Measurements from ENCODE around the gene STIMATE. TPM values are rescaled to one million over a fixed set of nuclear protein-coding genes. Genes with fewer than 3 reads are reported as not detected.
A peak's percentile ranks its signal among the peaks of the same experiment; 100 is the strongest.

STIMATE gene
- total and polyA plus RNA-seq, 2 donors from 2014 or later, result 21.4 to 23.3 TPM

DNA sequence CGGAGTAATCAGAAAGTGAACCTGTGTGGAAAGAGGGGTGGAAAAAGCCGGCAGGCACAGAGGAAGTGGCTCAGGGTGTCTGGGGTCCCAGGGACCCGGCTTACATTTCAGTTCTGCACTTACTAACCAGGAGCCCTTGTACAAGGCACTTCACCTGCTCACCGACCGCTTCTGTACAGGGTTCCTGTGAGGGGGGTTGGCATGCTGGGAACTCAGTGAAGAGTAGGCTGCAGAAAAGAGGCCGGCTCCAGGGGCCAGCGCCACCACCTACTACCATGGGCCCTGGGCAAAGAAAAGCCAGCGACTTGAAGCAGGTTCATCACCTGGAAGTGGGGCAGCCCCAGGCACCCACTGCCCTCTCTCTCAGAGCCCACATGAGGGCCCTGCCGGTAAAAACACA, 6.2 kb downstream of the STIMATE start:
- FAIRE-seq, result no peak
- intact Hi-C loops (cut with DNase I), result no loop called here
- peak in 2 of 5 donors; percentile 33 to 36 for DNase-seq
- Histone ChIP-seq H3K4me3 (ENCODE audit: low read length in 3 of 3) (no peak overlapping the region), H3K27me3 (ENCODE audit: control insufficient read depth, insufficient read depth, low read length) (no peaks in the 10 kb centered on the region), H3K36me3 (ENCODE audit: control insufficient read depth in 2 of 3, insufficient read depth in 3 of 3, low read length in 3 of 3) (no peaks in the 10 kb centered on the region), H3K4me1 (ENCODE audit: control insufficient read depth in 2 of 3, insufficient read depth in 2 of 3, low read depth in 1 of 3, low read length in 3 of 3) (peaks cover 0 to 39% (median 16%) of the 10 kb centered on the region in 3 donors), H3K9ac (ENCODE audit: low read length in 3 of 3) (no peak overlapping the region), H3K27ac (ENCODE audit: low read depth in 2 of 2, low read length in 2 of 2) (peak overlapping the region; percentile 63 to 76), H3K9me3 (ENCODE audit: control insufficient read depth in 2 of 3, insufficient read depth in 1 of 3, low read length in 3 of 3) (no peaks in the 10 kb centered on the region)
- TF ChIP-seq, protein P1, sequence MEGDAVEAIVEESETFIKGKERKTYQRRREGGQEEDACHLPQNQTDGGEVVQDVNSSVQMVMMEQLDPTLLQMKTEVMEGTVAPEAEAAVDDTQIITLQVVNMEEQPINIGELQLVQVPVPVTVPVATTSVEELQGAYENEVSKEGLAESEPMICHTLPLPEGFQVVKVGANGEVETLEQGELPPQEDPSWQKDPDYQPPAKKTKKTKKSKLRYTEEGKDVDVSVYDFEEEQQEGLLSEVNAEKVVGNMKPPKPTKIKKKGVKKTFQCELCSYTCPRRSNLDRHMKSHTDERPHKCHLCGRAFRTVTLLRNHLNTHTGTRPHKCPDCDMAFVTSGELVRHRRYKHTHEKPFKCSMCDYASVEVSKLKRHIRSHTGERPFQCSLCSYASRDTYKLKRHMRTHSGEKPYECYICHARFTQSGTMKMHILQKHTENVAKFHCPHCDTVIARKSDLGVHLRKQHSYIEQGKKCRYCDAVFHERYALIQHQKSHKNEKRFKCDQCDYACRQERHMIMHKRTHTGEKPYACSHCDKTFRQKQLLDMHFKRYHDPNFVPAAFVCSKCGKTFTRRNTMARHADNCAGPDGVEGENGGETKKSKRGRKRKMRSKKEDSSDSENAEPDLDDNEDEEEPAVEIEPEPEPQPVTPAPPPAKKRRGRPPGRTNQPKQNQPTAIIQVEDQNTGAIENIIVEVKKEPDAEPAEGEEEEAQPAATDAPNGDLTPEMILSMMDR (IDR thresholded peaks at IDR 0.05; ENCODE audit: borderline replicate concordance, extremely low read depth, insufficient read depth), result no peak

DNA sequence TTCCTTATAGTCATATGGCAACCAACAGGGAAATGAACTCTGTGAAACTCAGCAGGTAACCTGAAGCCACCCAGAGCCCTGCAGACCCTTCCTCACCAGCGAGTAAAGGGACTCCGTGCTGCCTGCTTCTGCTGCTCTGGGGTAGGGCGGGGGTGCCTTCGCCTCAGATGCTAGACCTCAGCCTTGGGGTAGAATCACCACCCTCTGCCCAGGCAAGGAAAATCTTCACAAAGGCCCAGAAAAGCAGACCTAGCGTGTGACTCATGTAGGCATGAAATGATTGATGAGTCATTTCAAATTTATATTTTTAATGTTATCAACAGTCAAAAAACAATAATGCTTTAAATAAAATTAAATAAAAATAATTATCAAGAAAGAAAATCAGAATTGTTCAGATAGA, 6.6 kb downstream of the STIMATE start:
- no peak for FAIRE-seq
- H3K27ac ChIP-seq (ENCODE audit: low read depth in 2 of 2, low read length in 2 of 2), result peak overlapping the region in 1 of 2 donors; percentile 76
- H3K36me3 ChIP-seq (ENCODE audit: control insufficient read depth in 2 of 3, insufficient read depth in 3 of 3, low read length in 3 of 3), result no peaks in the 10 kb centered on the region
- no peak for DNase-seq
- intact Hi-C loops (cut with DNase I), result no loop called here
- H3K27me3 ChIP-seq (ENCODE audit: control insufficient read depth, insufficient read depth, low read length), result no peaks in the 10 kb centered on the region
- H3K4me1 ChIP-seq (ENCODE audit: control insufficient read depth in 2 of 3, insufficient read depth in 2 of 3, low read depth in 1 of 3, low read length in 3 of 3), result peaks cover 0 to 35% (median 16%) of the 10 kb centered on the region in 3 donors
- H3K9ac ChIP-seq (ENCODE audit: low read length in 3 of 3), result no peak overlapping the region
- no peak overlapping the region for H3K4me3 ChIP-seq (ENCODE audit: low read length in 3 of 3)
- H3K9me3 ChIP-seq (ENCODE audit: control insufficient read depth in 2 of 3, insufficient read depth in 1 of 3, low read length in 3 of 3), result no peaks in the 10 kb centered on the region
- TF ChIP-seq, protein P1 (IDR thresholded peaks at IDR 0.05; ENCODE audit: borderline replicate concordance, extremely low read depth, insufficient read depth), result no peak

DNA sequence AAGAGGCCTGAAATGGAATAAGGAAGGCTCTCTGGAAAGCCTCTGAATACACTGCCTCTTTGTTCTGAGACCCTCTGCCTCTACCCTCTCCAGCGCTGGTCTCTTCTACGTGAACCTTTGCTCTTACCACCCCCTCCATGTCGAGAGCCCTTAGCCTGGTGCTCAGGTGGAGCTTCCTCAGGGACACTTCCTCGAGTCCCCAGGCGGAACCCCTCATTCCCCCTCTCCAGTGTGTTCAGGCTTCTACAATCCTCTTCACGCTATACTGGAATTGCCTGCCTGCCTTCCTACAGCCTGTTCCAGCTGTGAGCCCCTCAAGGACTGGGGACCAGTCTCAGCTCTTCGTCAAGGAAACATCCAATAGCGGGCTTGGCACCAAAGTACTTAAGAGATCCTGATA, 7.4 kb downstream of the STIMATE start:
- DNase-seq (no peak), FAIRE-seq (no peak)
- TF ChIP-seq, protein P1 (IDR thresholded peaks at IDR 0.05; ENCODE audit: borderline replicate concordance, extremely low read depth, insufficient read depth), result no peak
- intact Hi-C loops (cut with DNase I), result no loop called here
- Histone ChIP-seq H3K4me1 (ENCODE audit: control insufficient read depth in 2 of 3, insufficient read depth in 2 of 3, low read depth in 1 of 3, low read length in 3 of 3) (peaks cover 0 to 32% (median 16%) of the 10 kb centered on the region in 3 donors), H3K9ac (ENCODE audit: low read length in 3 of 3) (no peak overlapping the region), H3K36me3 (ENCODE audit: control insufficient read depth in 2 of 3, insufficient read depth in 3 of 3, low read length in 3 of 3) (no peaks in the 10 kb centered on the region), H3K9me3 (ENCODE audit: control insufficient read depth in 2 of 3, insufficient read depth in 1 of 3, low read length in 3 of 3) (no peaks in the 10 kb centered on the region), H3K4me3 (ENCODE audit: low read length in 3 of 3) (no peak overlapping the region), H3K27me3 (ENCODE audit: control insufficient read depth, insufficient read depth, low read length) (no peaks in the 10 kb centered on the region), H3K27ac (ENCODE audit: low read depth in 2 of 2, low read length in 2 of 2) (no peak overlapping the region)

DNA sequence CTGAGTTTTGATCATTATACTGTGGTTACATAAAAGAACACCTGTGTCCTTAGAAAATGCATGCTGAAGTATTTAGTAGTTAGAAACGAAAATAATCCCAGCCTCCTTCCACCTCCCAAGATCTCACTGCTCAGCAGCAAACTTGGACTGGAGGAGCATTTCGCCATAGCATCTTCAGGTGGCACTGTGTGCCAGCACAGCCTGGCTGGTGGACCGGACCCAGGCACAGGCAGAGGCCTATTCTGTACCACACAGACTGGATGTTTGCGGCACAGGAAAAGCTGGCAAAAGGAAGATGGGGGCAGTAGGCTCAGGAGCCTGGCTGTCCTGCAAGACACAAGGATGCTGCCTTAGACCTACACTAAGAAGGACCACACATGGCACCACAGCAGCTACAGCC, 10.2 kb downstream of the STIMATE start:
- no peak overlapping the region for H3K9ac ChIP-seq (ENCODE audit: low read length in 3 of 3)
- H3K27ac ChIP-seq (ENCODE audit: low read depth in 2 of 2, low read length in 2 of 2), result no peak overlapping the region
- FAIRE-seq (no peak), DNase-seq (no peak)
- H3K4me1 ChIP-seq (ENCODE audit: control insufficient read depth in 2 of 3, insufficient read depth in 2 of 3, low read depth in 1 of 3, low read length in 3 of 3), result peaks cover 0 to 19% (median 8%) of the 10 kb centered on the region in 3 donors
- H3K27me3 ChIP-seq (ENCODE audit: control insufficient read depth, insufficient read depth, low read length), result no peaks in the 10 kb centered on the region
- no peak overlapping the region for H3K4me3 ChIP-seq (ENCODE audit: low read length in 3 of 3)
- intact Hi-C loops (cut with DNase I), result no loop called here
- no peaks in the 10 kb centered on the region for H3K36me3 ChIP-seq (ENCODE audit: control insufficient read depth in 2 of 3, insufficient read depth in 3 of 3, low read length in 3 of 3)
- no peaks in the 10 kb centered on the region for H3K9me3 ChIP-seq (ENCODE audit: control insufficient read depth in 2 of 3, insufficient read depth in 1 of 3, low read length in 3 of 3)
- TF ChIP-seq, protein P1 (IDR thresholded peaks at IDR 0.05; ENCODE audit: borderline replicate concordance, extremely low read depth, insufficient read depth), result no peak

Data from kidney (tissue), 14 donors.